Osteocyte (in vitro differentiated cells): Measurements from ENCODE around the gene CTAGE9. TPM values are rescaled to one million over a fixed set of nuclear protein-coding genes. Genes with fewer than 3 reads are reported as not detected.

ENCODE experiments used
- DNase-seq: peaks from one replicate; pipeline ENCODE4 v3.0.0; 2021; ENCODE audit warnings: mixed read lengths; ENCODE audit not compliant: unreplicated experiment; ENCODE audit errors: extremely low spot score
- H3K27ac Mint-ChIP-seq: one replicate; pipeline ENCODE4 v1.8.0; 2021; ENCODE audit warnings: mild to moderate bottlenecking, mixed read lengths; ENCODE audit not compliant: unreplicated experiment
- H3K27me3 Mint-ChIP-seq: one replicate; pipeline ENCODE4 v1.8.0; 2021; ENCODE audit warnings: mixed read lengths; ENCODE audit not compliant: unreplicated experiment
- H3K36me3 Mint-ChIP-seq: one replicate; pipeline ENCODE4 v1.8.0; 2021; ENCODE audit warnings: mixed read lengths; ENCODE audit not compliant: unreplicated experiment
- H3K4me1 Mint-ChIP-seq: one replicate; pipeline ENCODE4 v1.8.0; 2021; ENCODE audit warnings: mixed read lengths; ENCODE audit not compliant: unreplicated experiment
- H3K4me3 Mint-ChIP-seq: one replicate; pipeline ENCODE4 v1.8.0; 2021; ENCODE audit warnings: mild to moderate bottlenecking, moderate library complexity, mixed read lengths; ENCODE audit not compliant: unreplicated experiment
- H3K9me3 Mint-ChIP-seq: one replicate; pipeline ENCODE4 v1.8.0; 2021; ENCODE audit warnings: mixed read lengths; ENCODE audit not compliant: unreplicated experiment
- CTCF ChIP-seq: fragments of 200-600 bp; sonication (generic); IDR thresholded peaks from 2 replicates; pipeline ENCODE4 v1.5.0; 2021; ENCODE audit warnings: antibody characterized with exemption, mild to moderate bottlenecking, moderate library complexity
- total RNA-seq: library from RNA; stranded (reverse); gene quantifications from 2 replicates; pipeline ENCODE4 v1.2.1, GENCODE V29; 2021

The CTAGE9 gene
- total RNA-seq, 1 donor from 2014 or later = not detected

GRCh38 chr6:131744432-131745287 lies 33.8 kb upstream of the CTAGE9 start:
- Mint-ChIP-seq H3K27ac (no peak overlapping the region), H3K4me3 (no peak overlapping the region), H3K27me3 (no peaks in the 10 kb centered on the region), H3K4me1 (no peaks in the 10 kb centered on the region), H3K9me3 (no peaks in the 10 kb centered on the region), H3K36me3 (no peaks in the 10 kb centered on the region)
- DNase-seq = no peak
- no peak for TF ChIP-seq CTCF

DNA sequence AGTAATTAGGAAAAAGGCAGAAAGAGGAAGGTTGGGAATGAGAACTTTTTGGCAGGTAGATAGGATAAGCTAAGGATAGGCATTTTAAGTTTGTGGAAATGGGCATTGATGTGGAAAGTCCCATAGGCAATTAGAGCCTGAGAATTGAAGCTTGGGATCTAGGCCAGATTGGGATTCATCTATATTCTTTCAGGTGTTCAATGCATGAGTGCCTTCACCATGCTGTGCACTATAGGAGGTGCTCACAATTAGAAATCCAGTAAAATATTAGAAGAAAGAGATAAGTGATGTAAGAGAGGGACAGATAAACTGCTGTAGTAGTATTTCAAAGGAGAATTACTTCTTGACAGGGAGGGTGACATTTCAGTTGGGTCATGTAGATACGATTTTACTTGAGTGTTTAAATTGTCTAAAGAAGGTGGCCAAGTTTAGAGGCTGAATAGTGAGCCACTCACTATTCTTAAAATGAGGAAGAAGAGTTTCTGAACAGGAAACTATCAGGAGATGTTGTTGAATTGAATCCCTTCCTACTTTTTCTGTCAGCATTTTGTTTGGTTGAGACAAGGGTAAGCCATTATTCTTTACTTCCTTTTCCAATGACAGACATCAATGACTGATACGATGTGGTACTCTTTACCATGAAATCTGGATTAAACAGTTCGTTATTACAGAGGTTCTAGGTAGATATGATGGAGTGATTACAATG lies 31.0 kb upstream of the CTAGE9 start:
- Mint-ChIP-seq H3K27me3 (no peaks in the 10 kb centered on the region), H3K27ac (no peak overlapping the region), H3K4me1 (no peaks in the 10 kb centered on the region), H3K36me3 (no peaks in the 10 kb centered on the region), H3K4me3 (no peak overlapping the region), H3K9me3 (no peaks in the 10 kb centered on the region)
- DNase-seq = no peak
- no peak for TF ChIP-seq CTCF

GRCh38 chr6:131740161-131740560 lies 29.3 kb upstream of the CTAGE9 start:
- DNase-seq = no peak
- no peak for TF ChIP-seq CTCF
- H3K27me3 Mint-ChIP-seq = no peaks in the 10 kb centered on the region
- H3K9me3 Mint-ChIP-seq = no peaks in the 10 kb centered on the region
- no peak overlapping the region for H3K27ac Mint-ChIP-seq
- no peak overlapping the region for H3K4me3 Mint-ChIP-seq
- H3K4me1 Mint-ChIP-seq = no peaks in the 10 kb centered on the region
- H3K36me3 Mint-ChIP-seq = peaks cover under 1% of the 10 kb centered on the region

DNA sequence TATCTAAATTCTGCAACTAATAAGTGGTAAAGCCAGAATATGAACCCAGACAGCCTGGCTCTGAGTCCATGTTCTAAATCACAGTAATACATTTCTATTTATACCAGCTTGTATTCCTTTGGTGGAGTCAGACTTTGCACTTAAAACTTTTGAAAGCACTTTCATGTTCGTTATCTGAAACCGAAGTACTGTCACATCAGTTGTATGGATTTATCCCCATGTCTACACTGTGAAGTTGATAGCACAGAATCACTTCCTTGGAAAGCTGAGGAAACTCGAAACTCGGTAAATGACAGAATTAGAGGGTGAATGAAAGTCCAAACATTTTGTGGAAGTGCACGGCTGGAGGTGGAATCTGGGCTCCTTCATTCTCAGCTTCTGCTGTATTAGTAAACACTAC lies 28.3 kb upstream of the CTAGE9 start:
- Mint-ChIP-seq H3K36me3 (peaks cover 2% of the 10 kb centered on the region), H3K9me3 (no peaks in the 10 kb centered on the region), H3K4me1 (no peaks in the 10 kb centered on the region), H3K27ac (no peak overlapping the region), H3K4me3 (no peak overlapping the region), H3K27me3 (no peaks in the 10 kb centered on the region)
- no peak for DNase-seq
- TF ChIP-seq CTCF = no peak

DNA sequence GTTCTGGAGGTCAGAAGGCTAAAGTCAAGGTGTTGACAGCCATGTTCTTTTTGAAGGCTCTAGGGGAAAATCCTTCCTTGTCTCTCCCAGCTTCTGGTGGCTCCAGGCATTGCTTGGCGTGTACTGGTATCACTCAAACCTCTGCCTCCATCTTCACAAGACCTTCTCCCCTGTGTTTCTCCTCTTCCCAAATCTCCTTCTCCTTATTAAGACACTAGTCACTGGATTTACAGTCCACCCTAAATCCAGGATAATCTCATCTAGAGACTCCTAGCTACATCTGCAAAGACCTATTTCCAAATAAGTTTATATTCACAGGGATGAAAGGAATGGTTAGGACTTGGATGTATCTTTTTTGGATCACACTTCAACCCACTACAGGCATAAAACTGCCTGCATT lies 26.0 kb upstream of the CTAGE9 start:
- Mint-ChIP-seq H3K27ac (no peak overlapping the region), H3K4me3 (no peak overlapping the region), H3K4me1 (peaks cover 8% of the 10 kb centered on the region), H3K36me3 (peaks cover 2% of the 10 kb centered on the region), H3K27me3 (no peaks in the 10 kb centered on the region), H3K9me3 (no peaks in the 10 kb centered on the region)
- no peak for TF ChIP-seq CTCF
- DNase-seq = no peak
